ENCODE measurements around the gene OGFOD1.

Gene OGFOD1

GRCh38 chr16:56513972-56514371 lies 62.6 kb downstream of the OGFOD1 start:
- peak; percentile 32 for DNase-seq (ENCODE audit: extremely low spot score)
- TF ChIP-seq CTCF (IDR thresholded peaks at IDR 0.05; ENCODE audit: control extremely low read depth, extremely low read depth, low read depth, missing control alignments): peak; percentile 64
- ChIA-PET CTCF (interaction anchor here (1.3 to 2.2 kb wide), 6 partner anchors 9 to 195 kb away, joined by 3 to 12 read pairs (median 5); no protein-coding TSS in a partner anchor), POLR2A (no interaction called here)

- TF ChIP-seq CTCF (IDR thresholded peaks at IDR 0.05; ENCODE audit: control extremely low read depth, extremely low read depth, low read depth, missing control alignments): no peak
- CTCF ChIA-PET: interaction anchor here (1.3 to 2.2 kb wide), 5 partner anchors 9 to 194 kb away, joined by 3 to 12 read pairs (median 5); no protein-coding TSS in a partner anchor
- POLR2A ChIA-PET: no interaction called here
- DNase-seq (ENCODE audit: extremely low spot score): no peak
These were observed 63.5 kb downstream of the OGFOD1 start for GRCh38 chr16:56514845-56515244.

DNA sequence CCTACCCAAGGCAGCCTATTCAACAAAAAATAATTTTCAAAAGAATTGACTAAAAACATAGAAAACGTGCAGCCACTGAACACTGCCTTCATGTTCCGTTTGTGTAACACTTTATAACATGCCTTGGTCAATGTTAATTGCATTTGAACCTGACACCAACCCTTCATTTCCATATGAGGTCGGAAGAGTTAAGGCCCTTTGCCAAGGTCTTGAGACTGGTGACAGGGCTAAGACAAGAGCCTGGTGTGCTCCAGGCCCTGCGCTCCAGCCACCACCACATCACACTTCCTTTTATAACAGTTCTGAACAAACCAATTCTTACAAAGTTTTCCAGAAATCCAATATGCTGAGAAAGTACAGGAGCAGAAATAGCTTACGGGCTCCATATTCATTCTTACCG lies 64.3 kb downstream of the OGFOD1 start:
- POLR2A ChIA-PET: no interaction called here
- CTCF ChIA-PET: interaction anchor here (1.1 to 3.1 kb wide), 2 partner anchors 14 to 186 kb away, joined by 3 to 17 read pairs; no protein-coding TSS in a partner anchor
- DNase-seq (ENCODE audit: extremely low spot score): no peak
- no peak for TF ChIP-seq CTCF (IDR thresholded peaks at IDR 0.05; ENCODE audit: control extremely low read depth, extremely low read depth, low read depth, missing control alignments)

DNA sequence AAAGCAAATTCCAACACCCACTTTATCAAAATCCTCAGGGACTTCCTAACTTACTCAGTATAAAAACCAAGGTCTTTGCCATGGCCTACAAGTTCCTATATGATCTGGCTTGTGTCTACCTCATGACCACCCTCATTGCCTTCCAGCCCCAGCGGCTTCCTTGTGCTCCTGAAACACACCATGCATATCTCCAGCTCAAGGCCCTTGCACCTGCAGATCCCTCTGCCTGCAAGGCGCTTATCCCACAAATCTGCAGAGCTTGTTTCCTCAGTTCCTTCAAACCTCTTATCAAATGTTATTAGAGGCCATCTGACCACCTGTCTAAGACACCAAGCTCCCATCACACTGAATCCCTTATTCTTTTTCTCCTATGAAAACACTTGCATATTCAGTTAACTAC lies 65.9 kb downstream of the OGFOD1 start:
- DNase-seq (ENCODE audit: extremely low spot score): no peak
- ChIA-PET CTCF (interaction anchor here (0.7 to 3.1 kb wide), 4 partner anchors 11 to 184 kb away, joined by 3 to 17 read pairs (median 4); no protein-coding TSS in a partner anchor), POLR2A (no interaction called here)
- TF ChIP-seq CTCF (IDR thresholded peaks at IDR 0.05; ENCODE audit: control extremely low read depth, extremely low read depth, low read depth, missing control alignments): no peak

GRCh38 chr16:56518425-56518824 lies 67.1 kb downstream of the OGFOD1 start:
- TF ChIP-seq CTCF (IDR thresholded peaks at IDR 0.05; ENCODE audit: control extremely low read depth, extremely low read depth, low read depth, missing control alignments): no peak
- no peak for DNase-seq (ENCODE audit: extremely low spot score)
- ChIA-PET POLR2A (no interaction called here), CTCF (interaction anchor here (1.0 to 3.1 kb wide), 3 partner anchors 12 to 183 kb away, joined by 3 to 17 read pairs (median 4); no protein-coding TSS in a partner anchor)

DNA sequence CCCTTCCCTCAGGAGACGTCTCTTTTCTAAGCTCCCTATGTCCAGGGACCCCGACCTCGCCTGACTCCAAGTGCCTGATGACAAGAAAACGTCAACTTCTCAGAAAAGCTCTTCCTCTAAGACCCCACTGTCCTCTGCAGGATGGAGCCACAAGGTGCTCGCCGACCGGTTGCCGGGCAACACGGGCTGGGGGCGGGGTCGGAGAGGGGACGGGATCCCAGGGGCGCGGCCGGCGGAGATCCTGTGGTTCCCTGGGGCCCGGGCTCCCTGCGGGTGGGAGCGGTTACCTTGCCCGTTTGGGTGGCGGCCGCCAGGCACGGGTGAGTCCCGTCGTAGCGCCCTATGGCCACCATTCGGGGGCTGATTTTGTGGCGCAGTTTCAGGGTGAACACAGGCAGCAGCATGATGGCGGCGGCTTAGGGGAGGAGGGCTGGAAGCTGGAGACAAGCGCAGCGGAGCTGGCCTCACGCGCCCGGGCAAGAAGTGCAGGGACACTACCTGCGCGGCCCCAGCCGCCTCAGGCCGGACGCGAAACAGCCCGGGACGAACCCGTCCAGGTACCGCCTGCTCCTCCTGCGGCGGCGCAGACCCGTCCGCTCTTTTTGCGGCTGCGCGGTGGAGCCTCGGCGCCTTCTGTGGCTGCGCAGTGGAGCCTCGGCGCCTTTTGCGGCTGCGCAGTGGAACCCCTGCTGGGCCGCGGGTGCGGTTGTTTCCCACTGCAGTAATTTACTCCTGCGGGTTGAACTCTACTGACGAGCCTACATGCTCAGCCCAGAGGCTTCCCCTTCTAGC lies 68.3 kb downstream of the OGFOD1 start, which contains the start of gene BBS2:
Gene BBS2, minus strand, starts transcription at position 566 of the 792 bp plus-strand sequence. Its CDS starts 162 bp downstream, at position 404.
- no peak for TF ChIP-seq CTCF (IDR thresholded peaks at IDR 0.05; ENCODE audit: control extremely low read depth, extremely low read depth, low read depth, missing control alignments)
- CTCF ChIA-PET: no interaction called here
- POLR2A ChIA-PET: interaction anchor here (0.7 kb wide), 1 partner anchor 68 kb away, joined by 3 read pairs; the partner anchor contains the start of gene OGFOD1
- peak; percentile 94 for DNase-seq (ENCODE audit: extremely low spot score)

All from GM10248 (cell line).